ENCODE data around the gene LARP6. TPM values are rescaled to one million over a fixed set of nuclear protein-coding genes. Genes with fewer than 3 reads are reported as not detected.
A peak's percentile ranks its signal among the peaks of the same experiment; 100 is the strongest.

Gene LARP6
- total RNA-seq, 1 experiment from 2014 or later, result 35.9 TPM

DNA sequence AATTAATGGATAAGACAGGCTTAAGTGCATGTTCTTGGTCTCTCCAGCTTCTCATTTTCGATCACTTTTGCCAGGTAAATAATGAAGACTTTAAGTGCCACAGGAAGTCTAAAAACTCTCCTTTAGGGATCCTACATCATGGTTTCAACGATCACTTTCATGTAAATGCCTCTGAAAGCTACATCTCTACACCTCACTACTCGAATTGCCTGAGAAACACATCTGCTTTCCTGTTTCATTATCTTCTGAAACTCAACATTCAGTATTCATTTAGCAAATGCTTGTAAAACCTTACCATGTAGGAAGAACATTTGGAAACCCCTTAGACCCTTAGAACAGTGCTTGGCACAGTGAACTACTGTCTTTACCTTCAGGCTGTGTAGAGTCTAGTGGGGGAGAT is 22.1 kb upstream of the LARP6 start:
- H3K27me3 ChIP-seq (ENCODE audit: insufficient read depth, low read length), result no peaks in the 10 kb centered on the region
- POLR2A ChIA-PET, result no interaction called here
- H3K9ac ChIP-seq (ENCODE audit: low read length), result no peak overlapping the region
- H3K9me2 ChIP-seq (ENCODE audit: insufficient read depth), result no peaks in the 10 kb centered on the region
- RAD21 ChIA-PET (ENCODE audit: low non-redundant PET in 1 of 2, low total read pairs in 2 of 2, uncharacterized antibody in 2 of 2, unreplicated experiment in 2 of 2), result no interaction called here
- BruUV-seq (replicated peaks), result no TSS peak
- no peak for DNase-seq (ENCODE audit: low read depth, low spot score)
- peaks cover 0 to 8% of the 10 kb centered on the region in 2 experiments; a peak in 2 of 4 replicates for H3K4me1 ChIP-seq (ENCODE audit: control insufficient read depth in 1 of 2, insufficient read depth in 2 of 2, low read length in 2 of 2)
- no peak overlapping the region for H3K4me2 ChIP-seq (ENCODE audit: low read length)
- TF ChIP-seq JUND (IDR thresholded peaks at IDR 0.05), result no peak
- no peak overlapping the region for H3K4me3 ChIP-seq (replicated peaks in 1 of 2; ENCODE audit: low read depth in 1 of 2, low read length in 2 of 2)
- H3K36me3 ChIP-seq (ENCODE audit: control insufficient read depth in 1 of 2, insufficient read depth in 2 of 2, low read length in 2 of 2), result no peaks in the 10 kb centered on the region
- intact Hi-C loops (cut with micrococcal nuclease), result no loop called here
- no peaks in the 10 kb centered on the region for H4K20me1 ChIP-seq (ENCODE audit: insufficient read depth)
- H3K27ac ChIP-seq (ENCODE audit: low read depth, low read length), result no peak overlapping the region
- no peaks in the 10 kb centered on the region for H3K79me2 ChIP-seq (ENCODE audit: insufficient read depth, low read length)
- CTCF ChIA-PET, result interaction anchor here (2.4 kb wide), 1 partner anchor 307 kb away, joined by 16 read pairs; no protein-coding TSS in a partner anchor
- no peak for ATAC-seq
- no peaks in the 10 kb centered on the region for H3K9me3 ChIP-seq (ENCODE audit: control insufficient read depth in 1 of 2, insufficient read depth in 1 of 2, low read depth in 1 of 2, low read length in 2 of 2)
- H2AFZ ChIP-seq (ENCODE audit: low read depth, low read length, poor library complexity, severe bottlenecking), result no peak overlapping the region

DNA sequence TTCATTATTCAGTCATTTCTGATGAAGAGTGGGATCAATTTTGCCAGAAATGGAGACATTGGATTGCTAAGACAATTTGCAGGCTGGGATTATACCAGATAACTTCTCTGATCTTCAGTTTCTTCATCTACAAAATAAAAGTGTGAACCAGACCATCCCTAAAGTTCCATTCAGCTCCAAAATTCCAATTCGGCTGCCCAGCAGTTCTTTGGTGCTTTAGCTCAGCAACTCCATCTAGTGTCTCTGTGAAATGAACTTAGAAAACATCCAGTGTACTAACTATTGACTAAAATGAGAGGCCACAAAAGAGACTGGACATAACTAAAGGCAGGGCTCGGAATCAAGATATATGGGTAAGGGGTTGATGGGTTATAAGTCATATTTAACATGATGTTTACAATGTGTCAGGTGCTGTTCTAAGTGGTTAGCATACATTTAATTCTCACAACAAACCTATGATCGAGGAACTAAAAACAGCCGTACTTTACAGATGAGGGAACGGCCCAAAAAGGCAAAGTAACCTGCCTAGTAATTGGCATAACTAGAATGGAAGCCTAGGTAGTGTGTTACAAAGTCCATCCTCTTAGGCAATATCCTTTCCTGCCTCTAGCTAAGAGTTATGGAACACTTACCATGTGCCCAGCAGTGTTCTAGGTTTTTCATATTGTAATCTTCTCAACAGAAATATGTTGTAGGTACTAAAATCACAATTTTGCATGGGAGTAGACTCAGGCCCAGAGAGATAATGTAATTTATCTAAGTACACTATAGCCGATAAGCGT is 21.2 kb upstream of the LARP6 start:
- peaks cover 1 to 13% of the 10 kb centered on the region in 2 experiments; a peak in 3 of 4 replicates for H3K4me1 ChIP-seq (ENCODE audit: control insufficient read depth in 1 of 2, insufficient read depth in 2 of 2, low read length in 2 of 2)
- peak; percentile 78 for ATAC-seq
- H3K4me3 ChIP-seq (replicated peaks in 1 of 2; ENCODE audit: low read depth in 1 of 2, low read length in 2 of 2), result no peak overlapping the region
- POLR2A ChIA-PET, result interaction anchor here (0.8 kb wide), 2 partner anchors 21 to 63 kb away, joined by 3 read pairs; partner anchors contain the start of gene LARP6
- no peak for DNase-seq (ENCODE audit: low read depth, low spot score)
- H3K27me3 ChIP-seq (ENCODE audit: insufficient read depth, low read length), result no peaks in the 10 kb centered on the region
- no peaks in the 10 kb centered on the region for H3K9me2 ChIP-seq (ENCODE audit: insufficient read depth)
- H4K20me1 ChIP-seq (ENCODE audit: insufficient read depth), result no peaks in the 10 kb centered on the region
- RAD21 ChIA-PET (ENCODE audit: low non-redundant PET in 1 of 2, low total read pairs in 2 of 2, uncharacterized antibody in 2 of 2, unreplicated experiment in 2 of 2), result interaction anchor here (0.8 to 1.6 kb wide), 5 partner anchors 12 to 194 kb away, joined by 3 to 8 read pairs (median 3); no protein-coding TSS in a partner anchor
- no peaks in the 10 kb centered on the region for H3K79me2 ChIP-seq (ENCODE audit: insufficient read depth, low read length)
- H3K9ac ChIP-seq (ENCODE audit: low read length), result no peak overlapping the region
- H3K36me3 ChIP-seq (ENCODE audit: control insufficient read depth in 1 of 2, insufficient read depth in 2 of 2, low read length in 2 of 2), result no peaks in the 10 kb centered on the region
- no peak overlapping the region for H3K27ac ChIP-seq (ENCODE audit: low read depth, low read length)
- BruUV-seq (replicated peaks), result no TSS peak
- no peak overlapping the region for H3K4me2 ChIP-seq (ENCODE audit: low read length)
- TF ChIP-seq SP1 (IDR thresholded peaks at IDR 0.05; ENCODE audit: low read depth), result no peak
- TF ChIP-seq ZFX (IDR thresholded peaks at IDR 0.05), result no peak
- TF ChIP-seq, protein P1, sequence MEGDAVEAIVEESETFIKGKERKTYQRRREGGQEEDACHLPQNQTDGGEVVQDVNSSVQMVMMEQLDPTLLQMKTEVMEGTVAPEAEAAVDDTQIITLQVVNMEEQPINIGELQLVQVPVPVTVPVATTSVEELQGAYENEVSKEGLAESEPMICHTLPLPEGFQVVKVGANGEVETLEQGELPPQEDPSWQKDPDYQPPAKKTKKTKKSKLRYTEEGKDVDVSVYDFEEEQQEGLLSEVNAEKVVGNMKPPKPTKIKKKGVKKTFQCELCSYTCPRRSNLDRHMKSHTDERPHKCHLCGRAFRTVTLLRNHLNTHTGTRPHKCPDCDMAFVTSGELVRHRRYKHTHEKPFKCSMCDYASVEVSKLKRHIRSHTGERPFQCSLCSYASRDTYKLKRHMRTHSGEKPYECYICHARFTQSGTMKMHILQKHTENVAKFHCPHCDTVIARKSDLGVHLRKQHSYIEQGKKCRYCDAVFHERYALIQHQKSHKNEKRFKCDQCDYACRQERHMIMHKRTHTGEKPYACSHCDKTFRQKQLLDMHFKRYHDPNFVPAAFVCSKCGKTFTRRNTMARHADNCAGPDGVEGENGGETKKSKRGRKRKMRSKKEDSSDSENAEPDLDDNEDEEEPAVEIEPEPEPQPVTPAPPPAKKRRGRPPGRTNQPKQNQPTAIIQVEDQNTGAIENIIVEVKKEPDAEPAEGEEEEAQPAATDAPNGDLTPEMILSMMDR (IDR thresholded peaks at IDR 0.05 in 2 of 3, conservative IDR thresholded peaks at IDR 0.05 in 1 of 3; ENCODE audit: borderline replicate concordance in 1 of 3, insufficient read depth in 1 of 3, low read depth in 2 of 3, low read length in 2 of 3), result peak; percentile 46 to 76 (median 52); a peak in 5 of 6 replicates
- no peak for TF ChIP-seq YY1 (IDR thresholded peaks at IDR 0.05; ENCODE audit: extremely low read depth, insufficient replicate concordance, low read depth, low read length)
- peak; percentile 82 for TF ChIP-seq RAD21 (IDR thresholded peaks at IDR 0.05; ENCODE audit: low read depth)
- no peak for TF ChIP-seq SRF (IDR thresholded peaks at IDR 0.05; ENCODE audit: low read depth)
- no peak for TF ChIP-seq POLR2A (IDR thresholded peaks at IDR 0.05; ENCODE audit: borderline replicate concordance, extremely low read depth, insufficient read depth, insufficient read length)
- H3K9me3 ChIP-seq (ENCODE audit: control insufficient read depth in 1 of 2, insufficient read depth in 1 of 2, low read depth in 1 of 2, low read length in 2 of 2), result no peaks in the 10 kb centered on the region
- CTCF ChIA-PET, result interaction anchor here (0.6 to 2.4 kb wide), 15 partner anchors 10 to 306 kb away, joined by 3 to 32 read pairs (median 6); partner anchors contain the start of genes LARP6 and LRRC49
- intact Hi-C loops (cut with micrococcal nuclease), result loop anchor here (2.0 kb wide), 1 partner anchor 194 kb away; no protein-coding TSS in a partner anchor
- H2AFZ ChIP-seq (ENCODE audit: low read depth, low read length, poor library complexity, severe bottlenecking), result no peak overlapping the region

Data from HCT116 (cell line).